Measurements from ENCODE around the gene NUDT4. TPM values are rescaled to one million over a fixed set of nuclear protein-coding genes. Genes with fewer than 3 reads are reported as not detected.
"Not testable (repeated sequence)": the region's sequence is repeated elsewhere in the genome, so short reads cannot be mapped to it uniquely, and the experiment has no call there.

Gene NUDT4
- total and polyA plus RNA-seq, 8 donors = 46.6 to 126 (median 117) TPM

DNA sequence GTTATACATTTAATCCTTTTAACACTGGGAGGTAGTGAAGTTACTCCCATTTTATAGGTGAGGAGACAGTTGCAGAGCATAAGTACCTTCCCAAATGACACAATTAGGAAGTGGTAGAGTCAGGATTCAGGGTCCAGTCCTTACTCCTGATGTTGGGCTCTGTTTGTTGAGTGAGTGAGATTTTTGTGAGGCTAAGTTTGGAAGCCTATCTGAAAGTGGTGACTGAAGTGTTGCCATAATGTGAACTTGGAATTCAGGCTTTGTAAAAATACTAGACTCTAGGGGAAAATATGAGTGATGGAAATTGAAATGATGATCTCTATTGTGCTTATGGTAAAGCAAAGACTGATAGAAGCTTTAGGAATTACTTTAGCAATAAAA lies 2.2 kb downstream of the NUDT4 start:
- DNase-seq (peak in 1 of 4 donors; percentile 17), ATAC-seq (no peak)
- intact Hi-C loops (cut with DNase I) = loop anchor here in 1 of 2 donors (10.0 kb wide), 1 partner anchor 125 kb away; no protein-coding TSS in a partner anchor
- H3K4me1 ChIP-seq = peaks cover 11 to 67% of the 10 kb centered on the region in 2 donors
- no peaks in the 10 kb centered on the region for H3K36me3 ChIP-seq
- no peaks in the 10 kb centered on the region for H3K9me3 ChIP-seq
- TF ChIP-seq, protein P1, sequence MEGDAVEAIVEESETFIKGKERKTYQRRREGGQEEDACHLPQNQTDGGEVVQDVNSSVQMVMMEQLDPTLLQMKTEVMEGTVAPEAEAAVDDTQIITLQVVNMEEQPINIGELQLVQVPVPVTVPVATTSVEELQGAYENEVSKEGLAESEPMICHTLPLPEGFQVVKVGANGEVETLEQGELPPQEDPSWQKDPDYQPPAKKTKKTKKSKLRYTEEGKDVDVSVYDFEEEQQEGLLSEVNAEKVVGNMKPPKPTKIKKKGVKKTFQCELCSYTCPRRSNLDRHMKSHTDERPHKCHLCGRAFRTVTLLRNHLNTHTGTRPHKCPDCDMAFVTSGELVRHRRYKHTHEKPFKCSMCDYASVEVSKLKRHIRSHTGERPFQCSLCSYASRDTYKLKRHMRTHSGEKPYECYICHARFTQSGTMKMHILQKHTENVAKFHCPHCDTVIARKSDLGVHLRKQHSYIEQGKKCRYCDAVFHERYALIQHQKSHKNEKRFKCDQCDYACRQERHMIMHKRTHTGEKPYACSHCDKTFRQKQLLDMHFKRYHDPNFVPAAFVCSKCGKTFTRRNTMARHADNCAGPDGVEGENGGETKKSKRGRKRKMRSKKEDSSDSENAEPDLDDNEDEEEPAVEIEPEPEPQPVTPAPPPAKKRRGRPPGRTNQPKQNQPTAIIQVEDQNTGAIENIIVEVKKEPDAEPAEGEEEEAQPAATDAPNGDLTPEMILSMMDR (IDR thresholded peaks at IDR 0.05) = no peak
- no peaks in the 10 kb centered on the region for H3K27me3 ChIP-seq
- peak overlapping the region; percentile 87 to 95 for H3K27ac ChIP-seq
- H3K4me3 ChIP-seq = peak overlapping the region; percentile 68 to 79

DNA sequence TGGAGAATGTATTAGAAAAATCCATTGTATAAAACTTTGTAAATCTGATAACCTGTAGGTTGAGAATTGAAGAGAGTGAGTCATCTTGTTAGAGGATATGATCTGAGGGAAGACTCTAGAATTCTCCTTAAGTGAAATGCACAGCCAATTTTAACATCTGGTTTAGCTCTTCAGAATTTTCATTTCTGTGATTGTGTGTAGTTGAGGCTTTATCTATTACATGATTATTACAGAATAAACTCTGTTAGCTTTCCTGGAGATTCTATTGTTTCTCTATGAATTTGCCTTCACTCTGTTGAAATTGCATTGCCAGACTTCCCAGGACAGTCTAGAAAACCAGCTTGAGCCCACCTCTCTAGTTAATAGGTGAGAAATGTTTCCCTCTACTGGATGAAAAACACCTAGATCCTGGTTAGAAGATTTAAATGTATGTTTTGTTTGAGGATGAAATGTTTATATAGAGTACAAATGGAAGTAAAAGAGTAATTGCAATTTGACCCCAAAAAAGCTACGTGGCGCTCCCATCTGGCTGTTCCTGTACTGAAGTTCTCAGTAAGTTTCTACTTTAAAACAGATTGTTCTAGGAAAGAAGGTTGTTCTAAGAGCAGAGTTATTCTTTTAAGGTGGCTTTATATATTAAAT lies 2.9 kb downstream of the NUDT4 start:
- peak in 2 of 4 donors; percentile 16 to 43 for DNase-seq
- peak overlapping the region; percentile 87 to 95 for H3K27ac ChIP-seq
- H3K4me3 ChIP-seq = peak overlapping the region; percentile 68 to 79

GRCh38 chr12:93381161-93381975 lies 3.6 kb downstream of the NUDT4 start:
- Histone ChIP-seq H3K36me3 (no peaks in the 10 kb centered on the region), H3K27me3 (no peaks in the 10 kb centered on the region), H3K9me3 (no peaks in the 10 kb centered on the region), H3K4me1 (peaks cover 5 to 62% of the 10 kb centered on the region in 2 donors), H3K27ac (peak overlapping the region; percentile 28 to 95), H3K4me3 (peak overlapping the region in 1 of 2 donors; percentile 79)
- TF ChIP-seq, protein P1 (IDR thresholded peaks at IDR 0.05) = no peak
- DNase-seq (no peak), ATAC-seq (no peak)
- intact Hi-C loops (cut with DNase I) = no loop called here

More for the DNA sequence above, 2.9 kb downstream of the NUDT4 start:
- intact Hi-C loops (cut with DNase I) = no loop called here
- Histone ChIP-seq H3K36me3 (no peaks in the 10 kb centered on the region), H3K9me3 (no peaks in the 10 kb centered on the region), H3K4me1 (peaks cover 11 to 65% of the 10 kb centered on the region in 2 donors), H3K27me3 (no peaks in the 10 kb centered on the region)
- no peak for ATAC-seq
- TF ChIP-seq, protein P1 (IDR thresholded peaks at IDR 0.05) = no peak

DNA sequence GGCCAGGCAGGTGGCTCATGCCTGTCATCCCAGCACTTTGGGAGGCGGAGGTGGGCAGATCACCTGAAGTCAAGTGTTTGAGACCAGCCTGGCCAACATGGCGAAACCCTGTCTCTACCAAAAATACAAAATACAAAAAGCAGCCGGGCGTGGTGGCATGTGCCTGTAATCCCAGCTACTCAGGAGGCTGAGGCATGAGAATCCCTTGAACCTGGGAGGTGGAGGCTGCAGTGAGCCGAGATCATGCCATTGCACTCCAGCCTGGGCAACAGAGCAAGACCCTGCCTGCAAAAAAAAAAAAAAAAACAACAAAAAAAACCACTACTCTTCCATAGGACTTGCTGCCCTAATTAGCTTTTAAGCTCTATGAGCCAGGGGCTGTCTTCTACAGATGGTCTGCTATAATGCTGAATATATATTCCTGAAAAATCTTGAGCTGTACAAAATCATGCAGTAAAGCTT lies 4.3 kb downstream of the NUDT4 start:
- H3K27me3 ChIP-seq; ATAC-seq; H3K9me3 ChIP-seq; H3K27ac ChIP-seq; DNase-seq; intact Hi-C loops (cut with DNase I); H3K36me3 ChIP-seq: not testable (repeated sequence)
- Histone ChIP-seq H3K4me3 (peak overlapping the region in 1 of 2 donors; percentile 79), H3K4me1 (peaks cover 0 to 58% of the 10 kb centered on the region in 2 donors)

GRCh38 chr12:93387780-93388179 lies 10.1 kb downstream of the NUDT4 start:
- DNase-seq = no peak
- Histone ChIP-seq H3K27ac (no peak overlapping the region), H3K36me3 (no peaks in the 10 kb centered on the region), H3K4me1 (peaks cover 9 to 58% of the 10 kb centered on the region in 2 donors), H3K9me3 (no peaks in the 10 kb centered on the region), H3K27me3 (no peaks in the 10 kb centered on the region), H3K4me3 (no peak overlapping the region)
- ATAC-seq = peak; percentile 17
- intact Hi-C loops (cut with DNase I) = no loop called here
- TF ChIP-seq, protein P1 (IDR thresholded peaks at IDR 0.05) = no peak
